ENCODE results near the gene KLHL22.

Gene KLHL22

DNA sequence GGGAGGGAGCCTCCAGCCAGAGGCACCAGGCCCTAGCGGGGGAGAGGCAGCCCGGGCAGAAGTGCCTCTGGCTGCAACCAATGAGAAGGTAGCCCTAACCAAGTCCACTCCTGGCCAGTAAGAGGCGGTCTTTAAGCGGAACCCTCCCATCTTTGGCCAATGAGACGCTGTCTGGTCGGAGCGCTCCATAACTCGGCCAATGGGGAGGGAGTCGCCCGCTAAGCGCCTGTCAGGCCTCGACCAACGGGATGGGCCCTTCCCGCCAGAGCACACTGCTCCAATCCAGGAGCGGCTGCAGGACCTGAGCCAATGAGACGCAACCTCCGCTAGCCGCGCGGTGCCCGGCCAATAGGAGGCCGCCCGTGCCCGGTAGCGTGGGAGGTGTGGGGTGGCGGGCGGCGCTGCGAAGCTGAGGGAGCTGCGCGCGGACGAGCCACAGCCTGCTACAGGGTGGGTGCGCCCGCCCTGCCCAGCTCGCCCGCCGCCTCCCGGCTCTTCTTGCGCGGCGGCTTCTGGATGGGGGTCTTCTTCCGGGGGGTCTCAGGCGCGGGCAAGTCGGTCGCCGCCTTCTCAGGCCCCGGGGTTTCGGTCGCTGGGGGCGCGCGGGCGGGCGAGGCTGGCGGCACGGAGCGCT lies 70.5 kb downstream of the KLHL22 start:
- Histone ChIP-seq H3K79me2 (ENCODE audit: insufficient read depth, low read length) (no peaks in the 10 kb centered on the region), H3K4me3 (ENCODE audit: low read depth in 1 of 2, low read length in 2 of 2) (no peak overlapping the region), H3K4me2 (ENCODE audit: insufficient read depth, low read length) (no peak overlapping the region), H3K9ac (ENCODE audit: low read depth, low read length) (no peak overlapping the region), H3K9me3 (ENCODE audit: insufficient read depth, low read length, severe bottlenecking) (no peaks in the 10 kb centered on the region), H3K27ac (ENCODE audit: low read length) (no peak overlapping the region), H3K36me3 (ENCODE audit: insufficient read depth, low read length) (no peaks in the 10 kb centered on the region), H4K20me1 (ENCODE audit: insufficient read depth, low read length) (peaks cover 8% of the 10 kb centered on the region; the same call in 1 of the 2 replicates), H3K27me3 (ENCODE audit: insufficient read depth, low read length, poor library complexity) (no peaks in the 10 kb centered on the region), H2AFZ (ENCODE audit: low read depth, low read length) (no peak overlapping the region), H3K4me1 (ENCODE audit: insufficient read depth, low read length) (peaks cover 23% of the 10 kb centered on the region)
- no peak for DNase-seq
- ATAC-seq (ENCODE audit: insufficient read depth, low read depth) = no peak
- TF ChIP-seq, protein P1, sequence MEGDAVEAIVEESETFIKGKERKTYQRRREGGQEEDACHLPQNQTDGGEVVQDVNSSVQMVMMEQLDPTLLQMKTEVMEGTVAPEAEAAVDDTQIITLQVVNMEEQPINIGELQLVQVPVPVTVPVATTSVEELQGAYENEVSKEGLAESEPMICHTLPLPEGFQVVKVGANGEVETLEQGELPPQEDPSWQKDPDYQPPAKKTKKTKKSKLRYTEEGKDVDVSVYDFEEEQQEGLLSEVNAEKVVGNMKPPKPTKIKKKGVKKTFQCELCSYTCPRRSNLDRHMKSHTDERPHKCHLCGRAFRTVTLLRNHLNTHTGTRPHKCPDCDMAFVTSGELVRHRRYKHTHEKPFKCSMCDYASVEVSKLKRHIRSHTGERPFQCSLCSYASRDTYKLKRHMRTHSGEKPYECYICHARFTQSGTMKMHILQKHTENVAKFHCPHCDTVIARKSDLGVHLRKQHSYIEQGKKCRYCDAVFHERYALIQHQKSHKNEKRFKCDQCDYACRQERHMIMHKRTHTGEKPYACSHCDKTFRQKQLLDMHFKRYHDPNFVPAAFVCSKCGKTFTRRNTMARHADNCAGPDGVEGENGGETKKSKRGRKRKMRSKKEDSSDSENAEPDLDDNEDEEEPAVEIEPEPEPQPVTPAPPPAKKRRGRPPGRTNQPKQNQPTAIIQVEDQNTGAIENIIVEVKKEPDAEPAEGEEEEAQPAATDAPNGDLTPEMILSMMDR (IDR thresholded peaks at IDR 0.05; ENCODE audit: borderline replicate concordance, extremely low read depth, low read length, poor library complexity, severe bottlenecking) = no peak
- no peak for TF ChIP-seq EZH2 (IDR thresholded peaks at IDR 0.05; ENCODE audit: borderline replicate concordance, low read depth, low read length, severe bottlenecking)

DNA sequence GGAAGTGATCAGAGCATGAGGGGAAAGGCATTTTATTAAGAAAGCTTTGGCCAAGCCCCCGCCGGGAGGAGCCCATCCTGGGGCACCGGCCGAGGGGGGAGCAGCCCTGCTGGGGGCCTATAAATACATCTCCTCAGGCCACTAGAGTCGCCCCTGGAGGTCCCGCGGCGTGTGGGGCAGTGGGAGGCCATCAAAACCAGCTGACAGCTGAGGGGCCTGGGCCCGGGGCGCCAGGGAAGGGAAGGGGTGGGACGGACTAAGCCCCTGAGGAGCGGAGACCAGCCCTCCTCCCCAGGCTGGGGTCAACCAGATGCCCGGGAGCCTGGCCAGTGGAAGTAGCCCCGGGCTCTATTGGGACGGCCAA lies 71.0 kb downstream of the KLHL22 start:
- DNase-seq = no peak
- Histone ChIP-seq H3K4me2 (ENCODE audit: insufficient read depth, low read length) (no peak overlapping the region), H3K9ac (ENCODE audit: low read depth, low read length) (no peak overlapping the region), H3K79me2 (ENCODE audit: insufficient read depth, low read length) (no peaks in the 10 kb centered on the region), H3K27me3 (ENCODE audit: insufficient read depth, low read length, poor library complexity) (no peaks in the 10 kb centered on the region), H3K4me1 (ENCODE audit: insufficient read depth, low read length) (peaks cover 20% of the 10 kb centered on the region), H2AFZ (ENCODE audit: low read depth, low read length) (no peak overlapping the region), H3K36me3 (ENCODE audit: insufficient read depth, low read length) (no peaks in the 10 kb centered on the region), H3K27ac (ENCODE audit: low read length) (no peak overlapping the region), H3K9me3 (ENCODE audit: insufficient read depth, low read length, severe bottlenecking) (no peaks in the 10 kb centered on the region), H4K20me1 (ENCODE audit: insufficient read depth, low read length) (peaks cover 8% of the 10 kb centered on the region; the same call in 1 of the 2 replicates), H3K4me3 (ENCODE audit: low read depth in 1 of 2, low read length in 2 of 2) (no peak overlapping the region)
- TF ChIP-seq, protein P1 (IDR thresholded peaks at IDR 0.05; ENCODE audit: borderline replicate concordance, extremely low read depth, low read length, poor library complexity, severe bottlenecking) = no peak
- TF ChIP-seq EZH2 (IDR thresholded peaks at IDR 0.05; ENCODE audit: borderline replicate concordance, low read depth, low read length, severe bottlenecking) = no peak
- no peak for ATAC-seq (ENCODE audit: insufficient read depth, low read depth)

DNA sequence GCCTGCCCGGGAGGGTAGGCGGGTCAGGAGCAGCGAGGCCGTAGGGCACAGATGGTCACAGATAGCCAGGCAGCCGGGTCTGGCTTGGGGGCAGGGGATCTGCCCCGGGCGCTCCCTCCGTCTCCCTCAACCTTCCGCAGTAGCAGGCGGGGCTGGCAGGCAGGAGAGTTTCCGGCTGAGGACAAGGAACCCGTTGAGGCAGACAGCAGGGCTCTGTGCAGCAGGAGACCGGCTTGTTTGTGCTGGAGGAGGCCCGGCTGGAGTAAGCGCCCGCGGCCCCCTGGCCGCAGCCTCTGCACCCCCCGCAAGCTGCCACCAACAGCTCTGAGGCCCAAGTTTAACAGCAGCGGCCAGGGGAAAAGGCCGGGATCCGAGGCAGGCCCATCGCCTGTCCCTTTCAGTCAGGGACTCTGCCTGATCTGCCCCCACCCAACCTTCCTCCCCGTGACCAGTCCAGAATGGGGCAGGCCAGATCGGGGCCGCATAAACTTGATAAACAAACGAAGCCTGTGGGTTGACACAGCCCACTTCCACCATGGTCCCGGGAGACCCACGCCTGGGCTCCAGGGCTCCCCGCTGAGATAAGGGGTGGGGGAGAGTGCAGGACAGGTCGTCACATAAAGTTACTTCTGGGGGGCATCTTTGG lies 71.6 kb downstream of the KLHL22 start:
- Histone ChIP-seq H3K4me2 (ENCODE audit: insufficient read depth, low read length) (no peak overlapping the region), H3K9me3 (ENCODE audit: insufficient read depth, low read length, severe bottlenecking) (no peaks in the 10 kb centered on the region), H4K20me1 (ENCODE audit: insufficient read depth, low read length) (peaks cover 8% of the 10 kb centered on the region; the same call in 1 of the 2 replicates), H3K79me2 (ENCODE audit: insufficient read depth, low read length) (no peaks in the 10 kb centered on the region), H3K36me3 (ENCODE audit: insufficient read depth, low read length) (no peaks in the 10 kb centered on the region), H3K4me3 (ENCODE audit: low read depth in 1 of 2, low read length in 2 of 2) (no peak overlapping the region), H3K9ac (ENCODE audit: low read depth, low read length) (no peak overlapping the region), H3K27me3 (ENCODE audit: insufficient read depth, low read length, poor library complexity) (no peaks in the 10 kb centered on the region), H2AFZ (ENCODE audit: low read depth, low read length) (no peak overlapping the region), H3K27ac (ENCODE audit: low read length) (no peak overlapping the region), H3K4me1 (ENCODE audit: insufficient read depth, low read length) (peaks cover 15% of the 10 kb centered on the region)
- no peak for TF ChIP-seq EZH2 (IDR thresholded peaks at IDR 0.05; ENCODE audit: borderline replicate concordance, low read depth, low read length, severe bottlenecking)
- TF ChIP-seq, protein P1 (IDR thresholded peaks at IDR 0.05; ENCODE audit: borderline replicate concordance, extremely low read depth, low read length, poor library complexity, severe bottlenecking) = no peak
- DNase-seq = no peak
- ATAC-seq (ENCODE audit: insufficient read depth, low read depth) = no peak

Measured in DND-41 (cell line).